NCI-H187 treated with DMSO at 0.1 percent for 48 hours (cell line): ENCODE data around the gene ACOD1.
"Not testable (repeated sequence)": the region's sequence is repeated elsewhere in the genome, so short reads cannot be mapped to it uniquely, and the experiment has no call there.

Experiments
- DNase-seq: peaks from one replicate; lab custom pipeline; 2025; lab: John Stamatoyannopoulos, UW

Gene ACOD1

DNA sequence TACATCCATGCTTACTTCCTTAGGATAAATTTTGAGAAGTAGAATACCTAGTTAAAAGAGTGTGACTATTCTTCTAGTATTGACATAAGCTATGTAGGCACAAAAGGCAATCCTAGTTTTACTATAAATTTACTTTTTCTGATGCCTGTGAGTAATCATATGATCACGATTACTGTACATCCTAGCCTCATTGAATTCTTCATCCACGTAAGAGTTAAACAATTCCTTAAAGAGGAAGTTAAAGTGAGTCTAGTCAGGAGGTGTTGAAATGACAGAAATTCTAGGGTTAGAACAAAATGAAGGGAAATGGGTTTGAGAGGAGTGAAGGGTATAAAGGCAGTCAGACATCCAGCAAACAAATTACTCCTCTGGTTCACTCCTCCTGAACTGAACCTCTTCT is at the start of gene ACOD1:
Gene ACOD1, plus strand, starts transcription at position 363 of the 400 bp plus-strand sequence. CDS start 48 bp downstream, outside the sequence.
- no peak for DNase-seq

DNA sequence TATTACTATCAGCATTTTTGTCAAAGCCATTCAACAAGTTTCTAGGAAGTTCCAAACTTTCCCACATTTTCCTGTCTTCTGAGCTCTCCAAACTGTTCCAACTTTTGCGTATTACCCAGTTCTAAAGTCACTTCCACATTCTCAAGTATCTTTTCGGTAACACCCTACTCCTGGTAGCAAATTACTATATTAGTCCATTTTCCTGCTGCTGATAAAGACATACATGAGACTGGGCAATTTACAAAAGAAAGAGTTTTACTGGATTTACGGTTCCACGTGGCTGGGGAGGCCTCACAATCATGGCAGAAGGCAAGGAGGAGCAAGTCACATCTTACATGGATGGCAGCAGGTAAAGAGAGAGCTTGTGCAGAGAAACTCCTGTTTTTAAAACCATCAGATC is 49.2 kb upstream of the ACOD1 start:
- not testable (repeated sequence) for DNase-seq

DNA sequence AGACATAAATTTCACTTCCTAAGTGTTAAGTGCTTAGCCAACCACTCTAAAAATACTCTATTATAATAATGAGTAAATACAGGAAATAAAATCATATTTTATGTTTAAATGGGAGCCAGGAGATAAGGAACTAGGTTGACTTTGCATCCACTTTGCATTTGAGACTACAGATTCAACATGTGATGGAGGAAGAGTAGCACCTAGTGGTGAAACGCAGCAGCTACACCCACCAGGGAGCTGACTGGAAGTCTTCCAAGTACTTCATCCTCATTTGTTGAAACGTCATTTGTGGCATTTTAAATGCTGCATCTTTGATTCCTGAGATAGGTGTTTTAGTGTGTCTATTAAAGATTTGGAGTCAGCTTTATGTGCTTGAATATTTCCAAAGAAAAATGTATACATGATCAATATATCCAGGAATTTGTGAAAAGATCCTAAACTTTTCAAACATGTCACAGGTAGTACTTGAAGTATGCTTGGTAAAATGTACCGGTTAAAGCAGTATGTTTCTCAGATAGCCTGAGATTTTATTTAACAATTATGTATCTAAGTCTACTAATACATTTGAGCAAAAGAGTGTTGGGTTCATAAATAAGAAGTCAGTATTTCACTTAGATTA is 44.7 kb upstream of the ACOD1 start:
- DNase-seq: no peak

DNA sequence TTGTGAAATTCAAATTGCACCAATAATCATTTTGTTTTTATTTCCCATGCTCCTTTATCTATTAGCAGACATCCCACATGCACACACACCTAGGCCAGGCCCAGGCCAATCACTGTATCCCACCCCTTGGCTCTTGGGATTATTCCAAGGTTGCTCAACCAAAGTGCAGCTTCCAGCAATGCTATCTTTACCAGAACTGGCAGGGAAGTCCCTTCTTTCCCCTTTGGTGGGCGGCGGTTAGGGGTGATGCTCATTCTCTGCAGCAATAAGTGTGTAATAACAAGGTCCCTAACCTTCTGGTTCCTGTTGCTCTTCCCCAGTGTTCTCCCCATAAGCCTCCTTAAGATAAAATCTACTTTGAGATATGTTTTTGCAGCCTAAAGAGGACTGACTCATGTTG is 43.8 kb upstream of the ACOD1 start:
- no peak for DNase-seq

DNA sequence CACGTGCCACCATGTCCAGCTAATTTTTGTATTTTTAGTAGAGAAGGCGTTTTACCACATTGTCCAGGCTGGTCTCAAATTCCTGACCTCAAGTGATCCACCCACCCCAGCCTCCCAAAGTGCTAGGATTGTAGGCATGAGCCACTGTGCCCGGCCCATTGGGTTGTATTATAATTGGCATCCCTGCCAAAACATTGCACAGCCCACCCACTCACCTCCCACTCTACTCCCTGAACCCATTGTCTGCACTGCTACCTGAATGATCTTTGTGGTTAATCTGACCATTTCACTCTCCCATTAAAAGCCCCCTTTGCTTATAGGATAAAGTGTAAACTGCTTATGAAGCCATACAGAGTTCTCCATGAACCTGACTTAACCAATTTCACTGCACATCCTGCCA is 35.8 kb upstream of the ACOD1 start:
- DNase-seq: no peak

DNA sequence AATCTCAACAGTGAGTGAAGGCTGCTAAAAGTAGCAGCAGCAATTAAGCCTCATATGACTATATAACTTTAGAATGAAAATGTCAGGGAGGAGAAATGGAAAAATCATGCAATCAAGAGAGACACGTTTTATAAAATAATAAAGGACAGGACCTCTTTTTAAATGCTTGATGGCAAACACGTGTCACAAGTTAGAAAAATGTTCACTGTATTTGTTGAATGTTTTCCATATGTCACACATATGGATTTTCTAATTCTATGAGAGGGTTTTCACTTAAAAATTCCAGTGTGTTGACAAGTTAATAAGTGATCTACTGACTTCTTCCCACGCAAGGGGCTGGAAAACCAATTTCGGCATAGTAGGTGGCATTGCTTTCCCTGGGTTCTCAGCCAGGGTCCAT is 34.4 kb upstream of the ACOD1 start:
- DNase-seq: no peak

DNA sequence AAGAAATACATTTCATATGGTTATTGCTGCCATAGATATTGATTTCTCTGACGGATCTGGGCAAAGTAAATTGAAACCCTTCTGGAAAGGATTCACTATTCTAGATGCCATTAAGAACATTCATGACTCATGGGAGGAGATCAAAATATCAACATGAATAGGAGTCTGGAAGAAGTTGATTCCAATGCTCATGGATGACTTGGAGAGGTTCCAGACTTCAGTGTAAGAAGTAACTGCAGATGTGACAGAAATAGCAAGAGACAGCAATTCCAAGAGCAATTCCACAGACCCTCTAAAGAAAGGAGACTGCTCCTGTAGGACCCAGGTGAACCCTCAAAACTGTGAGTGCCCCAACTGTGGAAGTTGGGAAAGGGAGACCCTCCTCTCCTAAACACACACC is 31.2 kb upstream of the ACOD1 start:
- no peak for DNase-seq

DNA sequence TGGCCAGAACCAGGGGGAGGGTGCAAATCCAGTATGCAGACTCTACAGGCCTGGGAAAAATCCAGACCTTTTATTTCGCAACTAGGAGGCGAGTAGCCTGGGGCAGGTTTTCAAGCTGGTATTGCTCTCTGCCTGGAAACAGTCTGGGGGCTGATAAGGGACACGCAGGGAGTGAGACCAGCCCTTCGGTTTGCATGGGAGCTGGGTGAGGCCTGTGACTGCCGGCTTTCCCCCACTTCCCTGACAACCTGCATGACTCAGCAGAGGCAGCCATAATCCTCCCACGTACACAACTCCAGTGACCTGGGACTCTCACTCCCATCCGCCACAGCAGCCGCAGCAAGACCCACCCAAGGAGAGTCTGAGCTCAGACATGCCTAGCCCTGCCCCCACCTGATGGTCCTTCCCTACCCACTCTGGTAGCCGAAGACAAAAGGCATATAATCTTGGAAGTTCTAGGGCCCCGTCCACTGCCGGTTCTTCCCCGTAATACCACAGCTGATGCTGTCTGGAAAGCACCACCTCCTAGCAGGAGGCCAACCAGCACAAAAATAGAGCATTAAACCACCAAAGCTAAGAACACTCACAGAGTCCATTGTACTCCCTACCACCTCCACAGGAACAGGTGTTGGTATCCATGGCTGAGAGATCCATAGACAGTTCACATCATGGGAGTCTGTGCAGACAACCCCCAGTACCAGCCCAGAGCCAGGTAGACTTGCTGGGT is 30.4 kb upstream of the ACOD1 start:
- not testable (repeated sequence) for DNase-seq

DNA sequence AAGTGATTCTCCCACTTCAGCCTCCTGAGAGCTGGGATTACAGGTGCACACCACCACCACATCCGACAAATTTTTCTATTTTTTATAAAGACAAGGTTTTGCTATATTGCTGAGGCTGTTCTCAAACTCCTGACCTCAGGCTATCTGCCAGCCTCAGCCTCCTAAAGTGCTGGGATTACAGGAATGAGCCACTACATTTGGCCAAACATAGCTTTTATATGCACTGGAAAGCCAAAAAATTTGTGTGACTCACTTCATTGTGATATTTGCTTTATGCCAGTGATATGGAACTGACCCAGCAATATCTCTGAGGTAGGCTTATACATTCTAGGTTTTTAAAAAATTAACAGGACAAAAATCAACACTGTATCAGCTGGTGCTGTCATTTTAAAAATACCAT is 26.8 kb upstream of the ACOD1 start:
- DNase-seq: no peak

DNA sequence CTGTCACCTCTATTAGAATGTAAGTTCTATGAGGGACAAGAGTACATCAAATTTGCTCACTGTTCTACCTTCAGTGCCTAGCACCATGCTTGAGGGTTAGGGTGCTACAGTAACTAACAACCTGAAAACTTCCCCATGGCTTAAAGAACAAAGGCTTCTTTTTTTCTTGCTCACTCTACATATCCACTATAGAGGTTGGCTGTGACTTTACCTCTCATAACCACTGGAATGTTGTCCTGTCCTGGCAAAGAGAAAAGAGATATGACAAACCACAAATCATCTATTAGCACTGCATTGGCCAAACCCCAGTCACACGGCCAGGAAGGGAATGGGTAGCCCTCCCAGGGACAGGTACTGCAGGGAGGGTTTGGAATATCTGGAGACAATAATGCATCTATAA is 23.2 kb upstream of the ACOD1 start:
- DNase-seq: no peak

DNA sequence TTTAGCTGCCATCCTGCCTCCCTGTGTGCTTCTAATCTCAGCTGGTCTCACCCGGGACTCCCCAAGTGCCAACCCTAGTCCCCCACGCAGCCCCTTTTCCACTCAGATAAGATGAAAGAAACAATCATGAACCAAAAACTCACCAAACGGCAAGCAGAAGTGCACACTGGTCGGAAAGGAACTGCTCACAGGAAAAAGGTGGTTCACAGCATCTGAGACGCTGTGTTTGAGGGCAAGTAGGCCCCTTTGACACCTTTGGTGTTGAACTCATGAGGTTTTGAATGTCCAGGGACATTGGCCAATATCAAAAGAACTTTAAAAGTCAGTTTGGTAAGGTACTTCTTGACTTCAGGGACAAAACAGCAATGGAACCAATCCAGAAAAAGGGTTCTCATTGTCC is 20.4 kb upstream of the ACOD1 start:
- no peak for DNase-seq

DNA sequence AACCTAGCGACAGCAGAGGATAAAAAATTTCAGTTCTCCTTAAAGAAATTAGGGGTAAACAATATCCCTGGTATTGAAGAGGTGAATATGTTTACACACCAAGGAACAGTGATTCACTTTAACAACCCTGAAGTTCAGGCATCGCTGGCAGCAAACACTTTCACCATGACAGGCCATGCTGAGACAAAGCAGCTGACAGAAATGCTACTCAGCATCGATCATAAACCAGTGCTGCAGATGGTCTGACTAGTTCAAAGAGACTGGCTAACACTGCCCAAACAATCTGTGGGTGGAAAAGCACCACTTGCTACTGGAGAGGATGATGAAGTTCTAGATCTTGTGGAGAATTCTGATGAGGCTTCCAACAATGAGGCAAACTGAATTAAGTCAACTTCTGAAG is 19.9 kb upstream of the ACOD1 start:
- DNase-seq: no peak

DNA sequence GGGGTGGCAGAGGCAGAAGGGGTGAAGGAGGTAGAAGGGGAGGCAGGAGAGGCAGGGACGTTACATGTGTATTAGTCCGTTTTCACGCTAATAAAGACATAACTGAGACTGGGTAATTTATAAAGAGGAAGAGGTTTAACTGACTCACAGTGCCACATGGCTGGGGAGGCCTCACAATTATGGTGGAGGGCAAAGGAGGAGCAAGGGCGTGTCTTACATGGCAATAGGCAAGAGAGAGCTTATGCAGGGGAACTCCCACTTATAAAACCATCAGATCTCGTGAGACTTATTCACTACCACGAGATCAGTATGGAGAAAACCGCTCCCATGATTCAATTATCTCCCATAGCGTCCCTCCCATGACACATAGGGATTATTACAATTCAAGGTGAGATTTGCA is 19.0 kb upstream of the ACOD1 start:
- no peak for DNase-seq

DNA sequence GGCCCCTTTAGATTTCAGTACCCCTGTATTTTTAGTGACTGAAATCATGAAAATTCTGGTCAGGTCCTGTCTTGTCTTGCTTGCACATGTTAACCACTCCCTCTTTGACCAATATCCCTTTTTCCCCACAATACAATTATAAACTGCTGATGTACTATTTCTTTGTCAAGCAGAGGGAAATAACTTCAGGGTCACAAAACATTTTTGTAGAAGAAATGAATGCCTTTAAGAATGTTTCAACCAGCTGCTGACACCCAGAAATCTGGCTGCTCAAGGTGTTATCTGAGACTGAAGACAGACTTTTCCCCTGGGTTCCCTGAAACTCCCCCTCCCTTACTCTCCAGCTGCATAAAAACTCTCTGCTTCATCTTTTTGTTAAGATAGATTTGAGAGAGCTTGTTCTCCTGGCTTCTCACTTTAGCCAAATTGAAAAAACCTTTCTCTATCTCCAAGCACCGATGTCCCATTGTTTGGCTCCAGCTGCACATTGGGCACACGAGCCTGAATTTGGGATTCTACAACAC is 18.4 kb upstream of the ACOD1 start:
- DNase-seq: no peak

DNA sequence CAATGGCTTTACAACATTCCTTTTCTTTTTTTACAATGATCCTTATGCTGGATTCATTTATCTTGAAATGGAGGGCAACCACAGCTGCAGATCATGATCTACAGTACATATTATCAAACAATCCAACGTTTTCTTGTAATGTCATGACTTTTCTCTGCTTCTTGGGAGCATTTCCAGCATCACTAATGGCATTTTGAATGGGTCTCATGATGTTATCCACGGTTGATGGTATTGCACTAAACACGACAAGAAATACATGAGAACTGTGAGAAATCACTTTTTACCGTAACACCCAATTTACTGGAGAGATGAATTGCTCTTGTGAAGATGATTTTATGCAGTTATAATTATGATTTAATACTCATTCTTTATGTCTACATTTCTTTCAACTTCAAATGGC is 16.2 kb upstream of the ACOD1 start:
- DNase-seq: no peak

DNA sequence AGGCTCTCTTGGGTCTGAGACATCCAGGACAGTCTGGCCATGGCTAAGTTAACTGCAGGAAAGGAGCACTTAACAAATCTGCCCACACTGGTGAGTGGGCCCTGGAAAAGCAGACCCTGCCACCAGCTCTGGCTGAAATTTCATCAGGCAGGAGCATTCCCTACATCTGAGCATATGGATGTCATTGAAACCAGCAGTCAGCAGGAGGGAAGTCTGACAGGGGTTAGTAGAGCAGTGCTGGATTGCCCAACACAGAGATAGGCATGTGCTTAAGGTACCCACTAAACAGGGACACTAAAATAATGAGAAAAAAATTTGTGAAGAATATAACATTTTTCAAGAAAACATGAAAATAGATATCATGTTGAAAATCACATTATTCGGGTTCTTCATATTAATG is 13.6 kb upstream of the ACOD1 start:
- DNase-seq: no peak

DNA sequence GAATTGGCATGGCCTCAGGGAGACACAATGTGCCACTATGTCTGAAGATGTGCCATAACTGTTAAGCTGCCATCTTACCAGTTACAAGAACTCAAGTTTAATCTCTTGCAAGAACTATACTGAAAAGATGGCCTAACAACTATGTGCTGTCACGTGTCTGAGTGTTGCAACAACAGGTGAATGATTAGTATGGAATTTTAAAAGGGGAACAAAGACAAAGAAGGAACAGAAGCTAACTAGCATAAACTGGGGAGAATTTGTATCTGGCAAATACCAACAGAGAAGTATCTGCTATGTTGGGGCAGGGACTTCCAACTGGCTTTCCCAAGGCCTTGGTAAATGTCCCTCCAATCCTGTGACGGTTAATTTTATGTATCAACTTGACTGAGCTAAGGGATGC is 11.5 kb upstream of the ACOD1 start:
- no peak for DNase-seq

DNA sequence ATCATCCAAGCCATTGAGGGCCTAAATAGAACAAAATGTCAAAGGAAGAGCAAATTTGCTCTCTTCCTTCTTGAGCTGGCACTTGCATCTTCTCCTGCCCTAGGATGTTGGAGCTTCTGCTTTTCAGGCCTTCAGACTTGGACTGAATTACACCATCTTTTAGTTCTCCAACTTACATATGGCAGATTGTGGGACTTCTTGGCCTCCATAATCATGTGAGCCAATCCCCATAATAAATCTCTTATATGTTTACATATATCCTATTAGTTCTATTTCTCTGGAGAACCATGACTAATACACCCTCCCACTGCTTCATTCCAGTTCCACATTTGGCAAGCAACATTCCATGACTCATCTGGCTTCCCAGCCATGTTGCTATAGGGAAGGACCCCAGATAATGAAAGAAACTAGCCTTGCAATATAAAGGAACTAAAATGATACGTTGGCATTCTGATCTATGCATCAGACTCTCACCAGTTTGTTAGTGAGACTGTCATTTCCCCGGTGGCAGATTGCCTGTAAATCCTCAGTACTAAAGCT is 11.0 kb upstream of the ACOD1 start:
- no peak for DNase-seq

DNA sequence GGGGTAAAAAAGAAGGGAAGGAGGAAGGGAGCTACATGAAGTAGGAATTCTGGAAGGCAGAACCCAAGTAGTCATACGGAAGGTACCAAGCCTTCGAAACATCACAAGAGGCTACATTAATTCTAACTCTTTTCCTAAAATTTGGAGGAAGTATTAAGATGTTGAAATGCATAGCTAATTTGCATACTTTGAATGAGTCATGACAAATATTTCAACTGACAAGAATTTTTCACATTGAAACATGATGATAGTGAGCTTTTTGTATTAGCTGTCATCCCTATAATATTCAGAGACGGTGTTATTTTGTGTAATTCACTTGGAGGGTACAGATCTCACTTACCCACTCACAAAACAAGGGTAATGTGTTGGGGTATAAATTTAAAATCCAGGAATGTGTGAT is 9.1 kb upstream of the ACOD1 start:
- no peak for DNase-seq

DNA sequence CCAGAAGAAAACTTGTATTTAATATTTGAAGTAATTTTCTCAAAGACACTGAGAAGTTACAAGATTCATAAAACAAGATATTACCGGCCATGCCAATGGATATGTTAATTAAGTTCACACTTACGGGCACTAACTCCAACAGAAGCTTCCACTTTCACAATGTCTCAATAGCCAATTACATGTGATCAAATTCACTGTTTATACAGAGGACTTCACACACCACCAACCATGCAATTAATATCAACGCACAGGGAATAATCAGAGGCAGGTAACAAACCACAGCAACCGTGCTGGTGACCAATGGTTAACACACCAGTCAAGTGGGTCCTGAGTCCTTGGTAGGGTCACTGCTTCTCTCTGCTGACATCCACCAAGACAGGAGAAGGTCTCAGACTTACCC is 5.9 kb upstream of the ACOD1 start:
- DNase-seq: no peak

DNA sequence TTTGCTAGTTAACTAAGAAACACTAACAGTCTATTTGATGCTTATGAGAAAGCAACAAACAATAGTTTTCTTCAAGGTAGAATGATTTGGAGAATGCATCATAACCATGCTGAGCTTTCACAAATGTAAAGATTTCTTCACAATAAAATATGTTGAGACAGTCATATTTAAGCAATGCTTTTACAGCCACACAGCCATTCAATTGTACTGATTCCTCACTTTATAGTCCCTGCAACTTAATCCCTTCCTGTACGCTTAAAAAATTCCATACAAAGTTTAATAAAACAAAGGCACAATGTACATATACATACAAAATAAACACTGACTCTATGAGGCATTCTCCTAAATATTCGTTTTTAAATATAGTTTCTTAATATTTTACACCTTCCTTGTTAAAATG is 4.7 kb upstream of the ACOD1 start:
- DNase-seq: no peak

DNA sequence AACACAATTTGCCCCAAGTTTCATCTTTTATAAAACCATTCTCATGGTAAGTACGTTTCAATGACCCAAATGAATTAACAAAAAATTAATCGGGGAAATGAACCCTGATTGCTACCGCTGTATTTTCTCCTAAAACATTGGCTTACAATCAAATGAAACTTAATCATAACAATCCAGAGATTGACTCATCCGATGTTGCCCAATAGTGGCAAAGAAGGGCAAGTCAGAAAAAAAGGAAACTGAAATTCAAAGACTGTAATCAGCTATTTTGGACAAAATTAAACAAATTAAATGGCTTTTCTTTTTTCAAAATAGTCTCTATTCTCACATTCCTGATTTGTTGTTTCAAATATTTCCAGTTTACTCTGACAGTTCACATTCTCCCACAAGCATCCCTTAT is 3.9 kb upstream of the ACOD1 start:
- DNase-seq: no peak

DNA sequence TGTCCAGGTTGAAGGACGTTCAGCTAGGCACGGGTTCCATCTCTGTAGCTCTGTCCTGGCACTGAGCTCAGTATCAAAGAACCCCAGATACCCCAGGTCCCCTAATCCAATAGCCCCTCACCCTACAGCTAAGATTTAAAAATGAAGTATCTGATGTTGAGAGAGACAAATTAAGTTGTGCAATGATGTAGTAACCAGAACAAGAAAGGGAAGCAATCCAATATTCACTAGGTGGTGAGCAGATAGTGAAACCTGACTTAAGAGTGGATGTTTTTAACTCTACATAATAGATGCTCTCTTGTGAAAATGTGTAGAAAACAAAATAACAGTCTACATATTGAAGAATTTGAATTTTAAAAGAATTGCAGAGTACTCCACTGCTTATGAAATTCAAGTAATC is 1.8 kb downstream of the ACOD1 start:
- no peak for DNase-seq

DNA sequence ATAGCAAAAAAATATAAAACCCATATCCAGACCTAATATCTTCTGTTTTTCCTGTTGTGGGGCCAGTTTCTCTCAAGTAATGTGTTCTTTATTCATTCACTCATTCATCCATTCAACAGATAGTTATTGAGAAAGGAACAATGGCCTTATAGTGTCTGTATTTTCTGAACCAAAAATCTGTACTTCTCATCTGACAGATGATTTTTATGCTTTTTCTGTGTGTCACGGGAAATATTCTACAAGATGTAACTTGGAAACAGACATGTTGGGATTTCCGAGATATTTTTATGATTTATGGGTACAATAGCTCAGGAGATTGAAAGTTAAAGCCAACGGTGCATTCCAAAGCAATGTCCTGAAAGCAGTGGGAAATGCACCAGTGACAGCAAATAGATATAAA is 5.7 kb downstream of the ACOD1 start:
- DNase-seq: no peak
